ENCODE data around the gene CDKN2B.

Gene CDKN2B

DNA sequence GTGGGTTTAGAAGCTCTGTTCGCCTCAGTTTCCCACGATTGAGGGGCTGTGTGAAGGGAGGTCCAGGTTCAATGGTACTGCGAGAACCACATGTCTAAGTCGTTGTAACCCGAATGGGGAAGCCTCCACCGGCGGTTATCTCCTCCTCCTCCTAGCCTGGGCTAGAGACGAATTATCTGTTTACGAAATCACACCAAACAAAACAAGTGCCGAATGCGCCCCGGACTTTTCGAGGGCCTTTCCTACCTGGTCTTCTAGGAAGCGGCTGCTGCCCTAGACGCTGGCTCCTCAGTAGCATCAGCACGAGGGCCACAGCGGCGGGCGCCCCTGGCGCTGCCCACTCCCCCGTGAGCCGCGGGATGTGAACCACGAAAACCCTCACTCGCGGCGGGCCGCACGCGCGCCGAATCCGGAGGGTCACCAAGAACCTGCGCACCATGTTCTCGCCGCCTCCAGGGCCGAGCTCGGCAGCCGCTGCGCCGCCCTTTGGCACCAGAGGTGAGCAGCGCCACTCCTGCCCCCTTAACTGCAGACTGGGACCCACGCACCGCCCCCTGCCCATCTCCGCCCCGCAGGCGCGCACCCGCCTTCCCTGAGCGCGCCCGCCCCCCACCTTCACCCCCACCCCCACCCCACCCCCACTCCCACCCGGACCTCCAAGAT, 15.1 kb downstream of the CDKN2B start, which contains the start of gene CDKN2A:
Gene CDKN2A (minus strand): TSS at position 500 of the 663 bp plus-strand sequence.
- DNase-seq: peak; percentile 79

DNA sequence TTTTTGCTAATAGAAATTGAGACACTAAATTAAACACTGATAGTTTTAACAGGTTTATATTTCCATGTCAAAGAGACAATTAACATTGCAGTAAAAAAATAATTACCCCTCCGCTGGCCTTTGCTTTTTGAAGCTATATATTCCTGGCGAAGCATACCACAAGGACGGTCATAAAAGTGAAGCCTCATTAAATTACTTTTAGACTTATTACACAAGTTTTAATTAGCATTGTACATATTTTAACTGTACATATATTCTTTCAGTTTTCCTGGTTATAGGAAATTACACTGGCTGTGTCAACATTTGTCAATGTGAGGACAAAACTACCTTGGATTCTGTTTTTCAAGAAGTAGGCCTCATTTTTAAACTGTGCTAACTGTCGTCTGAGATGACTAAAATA, 16.1 kb downstream of the CDKN2B start:
- no peak for DNase-seq

GRCh38 chr9:21991072-21991959, 17.8 kb downstream of the CDKN2B start:
- no peak for DNase-seq

- no peak for DNase-seq
These were observed 19.5 kb downstream of the CDKN2B start for GRCh38 chr9:21989440-21990189.

DNA sequence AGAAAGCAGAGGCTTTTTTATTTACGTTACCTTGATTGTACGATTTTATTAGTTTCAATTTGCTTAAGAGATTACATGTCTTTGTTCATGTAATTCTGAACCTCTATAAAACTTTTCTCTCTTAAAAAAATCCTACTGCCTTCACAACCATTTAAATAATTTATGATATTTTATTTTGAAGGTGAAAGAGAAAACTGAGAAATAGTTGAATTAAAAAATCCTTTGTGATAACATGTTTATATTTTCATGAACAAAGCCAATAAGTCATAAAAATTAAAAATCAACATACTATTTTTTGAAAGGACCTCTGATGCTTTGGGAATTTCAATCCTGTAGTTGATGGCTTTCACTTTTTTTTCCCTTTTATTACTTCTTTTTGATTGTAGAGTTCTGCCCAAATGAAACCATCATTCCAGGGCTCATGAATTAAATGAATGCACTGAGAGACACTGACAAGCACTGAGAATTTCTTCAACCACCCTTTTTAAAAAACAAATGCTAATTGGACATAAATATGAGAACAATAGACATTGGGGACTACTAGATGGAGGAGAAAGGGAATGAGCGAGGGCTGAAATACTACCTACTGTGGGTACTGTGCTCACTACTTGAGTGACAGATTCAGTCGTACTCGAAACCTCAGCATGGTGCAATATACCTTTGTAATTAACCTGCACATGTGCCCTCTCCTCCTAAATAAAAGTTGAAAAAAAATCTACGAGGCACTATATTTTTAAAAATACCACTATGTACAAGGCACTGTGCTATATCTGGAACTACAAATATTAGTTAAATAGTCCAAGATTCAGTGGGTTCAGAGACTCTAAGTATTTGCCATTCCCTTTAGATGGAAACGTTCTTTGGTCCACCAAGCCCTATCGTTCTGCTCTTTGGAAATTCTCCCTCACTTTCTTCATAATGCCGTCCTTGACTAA, 20.8 kb downstream of the CDKN2B start:
- no peak for DNase-seq

GRCh38 chr9:21985964-21986667, 23.0 kb downstream of the CDKN2B start:
- DNase-seq: no peak

GRCh38 chr9:21984101-21984500, 25.0 kb downstream of the CDKN2B start:
- DNase-seq: no peak

DNA sequence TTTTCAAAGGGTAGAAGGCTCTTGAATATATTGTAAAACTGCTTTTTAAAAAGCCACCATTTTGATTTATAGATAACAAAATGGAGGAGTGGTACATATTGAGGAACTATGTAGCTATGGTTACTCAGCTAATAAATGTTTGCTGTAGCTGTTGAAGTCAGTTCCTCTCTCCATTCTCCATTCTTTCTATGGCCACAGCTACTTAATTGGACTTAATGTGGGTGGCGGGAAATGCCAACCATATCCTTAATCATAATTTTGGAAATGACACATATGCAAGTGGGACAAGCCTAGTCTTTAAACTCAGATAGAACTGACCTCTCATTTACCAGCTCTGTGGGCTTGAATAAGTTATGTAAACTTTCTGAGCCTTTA, 25.6 kb downstream of the CDKN2B start:
- DNase-seq: no peak

DNA sequence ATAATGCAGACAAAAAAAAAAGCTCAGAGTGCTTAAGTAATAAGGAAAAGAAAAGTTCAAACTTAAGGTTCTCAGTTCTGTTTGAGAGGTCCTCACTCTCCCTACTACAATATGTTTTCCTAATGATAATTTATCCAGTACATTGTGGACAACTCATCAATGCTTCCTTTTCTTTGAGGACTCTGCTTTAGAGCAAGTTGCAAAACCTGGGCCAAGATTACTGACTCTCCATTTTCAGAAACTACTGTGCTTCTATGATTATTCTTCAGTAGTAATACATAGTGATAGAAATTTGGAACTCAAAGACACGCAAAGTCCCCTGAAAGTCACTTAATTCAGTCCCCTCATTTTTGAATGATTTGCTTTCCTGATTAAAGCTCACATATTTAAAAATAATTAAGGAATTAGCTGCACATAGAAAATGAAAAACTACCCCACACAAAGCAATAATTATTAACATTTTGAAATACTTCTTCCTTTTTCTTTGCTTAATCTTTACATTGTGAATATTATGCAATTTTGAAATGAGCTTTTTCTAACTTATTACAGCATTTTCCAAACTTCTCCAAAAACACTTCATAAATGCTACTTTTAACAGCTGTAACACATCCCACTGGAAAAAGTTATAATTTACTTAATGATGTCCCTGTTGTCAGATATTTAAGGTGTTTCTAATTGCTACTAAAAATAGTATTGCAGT, 26.1 kb downstream of the CDKN2B start:
- no peak for DNase-seq

DNA sequence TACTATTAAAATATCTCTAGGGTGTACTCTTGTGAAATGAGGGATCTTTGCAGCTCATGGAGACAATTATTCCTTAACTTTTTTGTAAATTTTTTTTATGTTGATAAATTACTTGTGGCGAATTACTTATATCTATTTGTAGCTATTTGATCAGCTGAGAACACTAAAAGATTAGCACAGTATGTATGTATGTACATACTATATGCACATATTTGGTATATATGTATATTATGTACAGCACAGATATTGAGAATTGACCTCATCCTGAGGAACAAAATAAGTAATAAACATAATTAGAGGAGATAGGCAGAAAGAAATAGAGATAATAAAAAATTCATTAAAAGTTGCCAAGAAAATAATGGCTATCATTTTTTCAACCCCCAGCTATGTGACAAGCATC, 26.7 kb downstream of the CDKN2B start:
- DNase-seq: no peak

- DNase-seq: no peak
These were observed 32.7 kb downstream of the CDKN2B start for GRCh38 chr9:21976334-21976875.

GRCh38 chr9:21974722-21975409, 34.2 kb downstream of the CDKN2B start:
- DNase-seq: peak; percentile 74

- DNase-seq: no peak
These were observed 34.8 kb downstream of the CDKN2B start for GRCh38 chr9:21974343-21974721.

- DNase-seq: no peak
These were observed 36.7 kb downstream of the CDKN2B start for GRCh38 chr9:21972361-21972760.

GRCh38 chr9:21970800-21971640, 38.1 kb downstream of the CDKN2B start:
- DNase-seq: no peak

DNA sequence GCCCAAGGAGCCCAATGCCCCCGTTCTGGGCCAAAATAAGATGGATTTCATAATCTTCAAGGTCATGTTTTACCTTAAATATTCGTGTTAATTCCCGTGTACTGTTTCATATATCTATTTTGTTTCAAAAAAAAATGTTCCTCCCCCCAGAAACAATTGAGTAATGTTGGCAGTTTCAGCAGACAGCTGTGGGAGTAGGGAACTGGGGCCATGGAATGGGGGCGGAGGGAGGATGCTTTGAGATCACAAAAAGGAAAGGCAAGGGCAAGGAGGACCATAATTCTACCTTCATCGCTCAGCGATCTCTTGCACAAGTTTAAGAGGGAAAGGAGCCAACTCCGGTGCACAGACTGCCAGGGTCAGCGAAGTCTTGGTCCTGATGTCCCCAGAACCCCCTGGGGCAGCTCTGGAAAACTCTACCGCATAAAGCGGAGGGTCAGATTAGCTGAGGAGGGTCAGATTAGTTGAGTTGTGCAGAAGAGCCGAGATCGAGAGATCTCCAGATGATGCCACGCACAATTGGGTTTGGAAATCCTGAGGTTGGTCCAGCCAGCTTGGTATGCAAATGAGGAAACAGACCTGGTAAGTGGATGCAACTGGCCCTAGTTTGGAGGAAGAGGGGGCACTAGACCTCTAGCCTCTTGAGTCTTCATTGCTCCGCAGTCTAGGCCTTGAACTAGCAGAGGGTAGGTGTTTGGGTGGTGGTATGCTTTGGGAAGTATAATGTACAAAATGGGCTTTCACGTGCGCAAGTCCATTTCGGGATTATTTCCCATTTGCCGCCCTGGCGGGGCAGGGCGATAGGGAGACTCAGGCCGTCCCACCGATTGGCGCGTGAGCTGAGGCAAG, 38.9 kb downstream of the CDKN2B start:
- DNase-seq: no peak

GRCh38 chr9:21969011-21969940, 39.8 kb downstream of the CDKN2B start:
- no peak for DNase-seq
